GM10248 (cell line): Measurements from ENCODE around the gene SIGLEC10.

Experiments used
- CTCF ChIA-PET: fragments of 300-600 bp; sonication (Branson Sonifier 250); formaldehyde crosslinking; extraction: SDS; loops from one replicate; lab custom pipeline; 2021; ENCODE audit warnings: antibody characterized with exemption; lab: Yijun Ruan, JAX
- POLR2A ChIA-PET: fragments of 350-650 bp; sonication (Branson Sonifier 250); formaldehyde crosslinking; extraction: SDS; loops from one replicate; lab custom pipeline; 2020; ENCODE audit warnings: antibody characterized with exemption; lab: Yijun Ruan, JAX
- DNase-seq: peaks from one replicate; pipeline ENCODE4 v3.0.0; 2012; ENCODE audit errors: extremely low spot score
- TF ChIP-seq, protein P1 (sequence below): IDR thresholded peaks from 2 replicates; pipeline ENCODE4 v1.5.1; 2012; ENCODE audit warnings: mild to moderate bottlenecking, low read depth; ENCODE audit errors: extremely low read depth, missing control alignments, control extremely low read depth

The SIGLEC10 gene

DNA sequence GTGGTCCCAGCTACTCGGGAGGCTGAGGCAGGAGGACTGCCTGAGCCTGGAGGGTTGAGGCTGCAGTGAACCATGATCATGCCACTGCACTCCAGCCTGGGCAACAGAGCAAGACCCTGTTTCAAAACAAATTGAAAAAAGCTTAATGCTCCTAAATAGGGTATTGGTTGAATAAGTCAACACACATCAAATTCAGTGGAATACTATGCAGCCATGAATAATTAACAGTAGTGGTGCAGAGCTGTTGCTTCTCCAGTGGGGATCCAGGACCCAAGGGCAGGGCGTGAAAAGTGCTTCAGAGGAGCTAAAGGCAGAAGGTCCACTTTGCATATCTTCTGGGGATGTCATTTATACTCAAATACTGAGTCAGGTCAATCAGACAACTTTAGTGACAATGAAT, 22.6 kb upstream of the SIGLEC10 start:
- CTCF ChIA-PET, result interaction anchor here (1.2 to 7.0 kb wide), 9 partner anchors 13 to 221 kb away, joined by 3 to 109 read pairs (median 7); partner anchors contain the start of genes NKG7 and SIGLEC10
- TF ChIP-seq, protein P1, sequence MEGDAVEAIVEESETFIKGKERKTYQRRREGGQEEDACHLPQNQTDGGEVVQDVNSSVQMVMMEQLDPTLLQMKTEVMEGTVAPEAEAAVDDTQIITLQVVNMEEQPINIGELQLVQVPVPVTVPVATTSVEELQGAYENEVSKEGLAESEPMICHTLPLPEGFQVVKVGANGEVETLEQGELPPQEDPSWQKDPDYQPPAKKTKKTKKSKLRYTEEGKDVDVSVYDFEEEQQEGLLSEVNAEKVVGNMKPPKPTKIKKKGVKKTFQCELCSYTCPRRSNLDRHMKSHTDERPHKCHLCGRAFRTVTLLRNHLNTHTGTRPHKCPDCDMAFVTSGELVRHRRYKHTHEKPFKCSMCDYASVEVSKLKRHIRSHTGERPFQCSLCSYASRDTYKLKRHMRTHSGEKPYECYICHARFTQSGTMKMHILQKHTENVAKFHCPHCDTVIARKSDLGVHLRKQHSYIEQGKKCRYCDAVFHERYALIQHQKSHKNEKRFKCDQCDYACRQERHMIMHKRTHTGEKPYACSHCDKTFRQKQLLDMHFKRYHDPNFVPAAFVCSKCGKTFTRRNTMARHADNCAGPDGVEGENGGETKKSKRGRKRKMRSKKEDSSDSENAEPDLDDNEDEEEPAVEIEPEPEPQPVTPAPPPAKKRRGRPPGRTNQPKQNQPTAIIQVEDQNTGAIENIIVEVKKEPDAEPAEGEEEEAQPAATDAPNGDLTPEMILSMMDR, result no peak
- no peak for DNase-seq
- POLR2A ChIA-PET, result no interaction called here

DNA sequence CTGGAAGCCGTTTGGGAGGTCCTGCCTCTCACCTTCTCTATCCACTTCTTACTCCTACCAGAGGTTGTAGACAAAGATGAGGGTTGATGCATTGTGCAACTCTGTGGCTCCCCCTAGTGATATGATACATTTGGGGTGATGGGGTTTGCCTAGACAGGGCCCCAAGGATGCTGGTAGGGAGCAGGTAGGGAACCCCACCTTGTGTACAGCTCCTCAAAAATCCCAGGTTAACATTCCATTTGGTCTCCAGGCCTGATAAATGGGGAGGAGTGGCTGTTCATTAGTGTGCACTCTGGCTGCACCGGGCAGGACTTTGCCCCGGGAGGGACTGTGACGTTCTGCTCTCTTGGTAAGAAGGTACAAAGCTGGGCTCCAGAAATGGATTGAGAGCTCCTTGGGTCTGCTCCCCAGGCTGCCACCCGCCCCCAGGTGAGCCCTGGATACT, 21.6 kb upstream of the SIGLEC10 start:
- TF ChIP-seq, protein P1, result peak; percentile 80

DNA sequence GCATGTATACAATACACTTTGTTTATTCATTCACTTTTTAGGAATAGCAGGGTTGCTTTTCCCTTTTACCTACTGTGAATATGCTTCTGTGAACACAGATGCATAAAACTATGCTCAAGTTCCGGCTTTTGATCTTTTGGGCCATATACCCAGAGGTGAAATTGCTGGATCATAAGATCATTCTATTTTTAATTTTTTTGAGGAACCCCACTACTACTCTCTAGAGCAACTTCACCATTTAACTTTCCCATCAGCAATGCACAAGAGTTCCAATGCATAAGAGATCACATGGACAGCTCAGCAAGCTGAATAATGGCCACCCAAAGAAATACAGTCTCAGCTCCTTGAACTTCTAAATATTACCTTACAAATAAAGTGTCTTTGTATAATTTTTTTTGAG, 17.0 kb upstream of the SIGLEC10 start:
- CTCF ChIA-PET, result interaction anchor here (1.1 to 1.6 kb wide), 4 partner anchors 13 to 154 kb away, joined by 3 to 9 read pairs (median 3); partner anchors contain the start of gene SIGLEC10
- POLR2A ChIA-PET, result no interaction called here
- TF ChIP-seq, protein P1, result no peak
- DNase-seq, result no peak

More for the DNA sequence above, 21.6 kb upstream of the SIGLEC10 start:
- POLR2A ChIA-PET, result no interaction called here
- DNase-seq, result no peak
- CTCF ChIA-PET, result interaction anchor here (0.6 to 7.0 kb wide), 14 partner anchors 12 to 101 kb away, joined by 3 to 109 read pairs (median 6); partner anchors contain the start of genes NKG7 and SIGLEC10

DNA sequence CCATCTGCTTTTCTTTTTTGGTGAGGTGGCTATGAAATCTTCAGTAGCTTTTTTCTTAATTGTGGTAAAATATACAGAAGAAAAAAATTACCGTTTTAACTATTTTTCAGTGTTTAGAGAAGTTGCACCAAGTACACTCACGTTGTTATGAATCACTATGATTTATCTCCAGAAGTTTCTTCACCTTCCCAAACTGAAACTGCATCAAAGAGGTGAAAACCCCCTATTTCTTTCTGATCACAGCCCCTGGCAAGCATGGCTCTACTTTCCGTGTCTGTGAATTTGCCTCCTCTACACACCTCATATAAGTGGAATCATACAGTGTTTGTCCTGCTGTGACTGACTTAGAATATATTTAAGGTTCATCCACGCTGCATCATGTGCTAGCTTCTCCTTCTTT, 15.6 kb upstream of the SIGLEC10 start:
- TF ChIP-seq, protein P1, result no peak
- no peak for DNase-seq
- POLR2A ChIA-PET, result no interaction called here
- CTCF ChIA-PET, result interaction anchor here (0.8 to 1.7 kb wide), 2 partner anchors 10 to 11 kb away, joined by 4 to 5 read pairs; no protein-coding TSS in a partner anchor

DNA sequence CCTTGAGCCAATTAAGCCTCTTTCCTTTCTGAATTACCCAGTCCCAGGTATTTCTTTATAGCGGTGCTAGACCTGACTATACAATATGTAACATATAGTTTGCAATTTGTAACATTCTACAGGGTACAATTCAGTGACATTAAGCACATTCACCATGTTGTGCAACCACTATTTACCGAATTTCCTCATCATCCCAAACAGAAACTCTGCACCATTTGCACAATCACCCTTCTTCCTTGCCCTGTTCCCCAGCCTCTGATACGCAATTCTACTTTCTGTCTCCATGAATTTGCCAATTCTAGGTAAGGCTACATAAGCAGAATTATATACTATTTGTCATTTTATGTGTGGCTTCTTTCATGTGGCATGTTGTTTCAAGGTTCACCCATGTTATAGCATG, 13.7 kb upstream of the SIGLEC10 start:
- ChIA-PET POLR2A (no interaction called here), CTCF (no interaction called here)
- DNase-seq, result no peak
- TF ChIP-seq, protein P1, result no peak

DNA sequence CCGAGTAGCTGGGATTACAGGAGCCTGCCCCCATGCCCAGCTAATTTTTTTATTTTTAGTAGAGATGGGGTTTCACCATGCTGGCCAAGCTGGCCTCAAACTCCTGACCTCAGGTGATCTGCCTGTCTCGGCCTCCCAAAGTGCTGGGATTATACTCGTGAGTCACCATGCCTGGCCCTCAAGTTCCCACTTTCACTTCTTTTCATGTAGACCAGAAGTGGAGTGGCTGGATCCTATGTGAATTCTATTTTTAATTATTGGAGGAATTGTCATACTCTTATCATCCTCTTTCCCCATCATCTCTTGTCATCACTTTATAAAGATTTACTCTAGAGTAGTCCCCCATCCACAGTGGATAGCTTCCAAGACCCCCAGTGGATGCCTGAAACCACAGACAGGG, 12.8 kb upstream of the SIGLEC10 start:
- TF ChIP-seq, protein P1, result no peak
- ChIA-PET POLR2A (interaction anchor here (0.6 kb wide), 1 partner anchor 311 kb away, joined by 3 read pairs; no protein-coding TSS in a partner anchor), CTCF (no interaction called here)
- no peak for DNase-seq
